NCI-H2029 treated with DMSO at 0.1 percent for 48 hours (cell line): ENCODE data around the gene IL31RA.

Experiments used
- DNase-seq: peaks from one replicate; lab custom pipeline; 2025; lab: John Stamatoyannopoulos, UW

The IL31RA gene

GRCh38 chr5:55902696-55903095, 51.5 kb downstream of the IL31RA start:
- DNase-seq, result no peak

GRCh38 chr5:55903121-55903701, 52.1 kb downstream of the IL31RA start:
- DNase-seq, result no peak

- no peak for DNase-seq
Observed at GRCh38 chr5:55904152-55904551, 53.0 kb downstream of the IL31RA start.

- DNase-seq, result no peak
Observed at GRCh38 chr5:55905251-55905650, 54.1 kb downstream of the IL31RA start.

GRCh38 chr5:55907927-55908326, 56.8 kb downstream of the IL31RA start:
- no peak for DNase-seq

GRCh38 chr5:55908804-55909203, 57.6 kb downstream of the IL31RA start:
- no peak for DNase-seq

- DNase-seq, result no peak
Observed at GRCh38 chr5:55911784-55912653, 60.9 kb downstream of the IL31RA start.

GRCh38 chr5:55913466-55914413, 62.6 kb downstream of the IL31RA start:
- no peak for DNase-seq

- DNase-seq, result no peak
Observed at GRCh38 chr5:55914971-55915370, 63.8 kb downstream of the IL31RA start.

GRCh38 chr5:55915783-55916182, 64.6 kb downstream of the IL31RA start:
- no peak for DNase-seq

GRCh38 chr5:55916986-55917385, 65.8 kb downstream of the IL31RA start:
- no peak for DNase-seq

GRCh38 chr5:55917402-55918086, 66.4 kb downstream of the IL31RA start:
- no peak for DNase-seq

GRCh38 chr5:55918087-55919035, 67.2 kb downstream of the IL31RA start:
- no peak for DNase-seq

- DNase-seq, result no peak
Observed at GRCh38 chr5:55919625-55920024, 68.5 kb downstream of the IL31RA start.

- no peak for DNase-seq
Observed at GRCh38 chr5:55920784-55921183, 69.6 kb downstream of the IL31RA start.

GRCh38 chr5:55921617-55922016, 70.5 kb downstream of the IL31RA start:
- no peak for DNase-seq

GRCh38 chr5:55923177-55923771, 72.1 kb downstream of the IL31RA start:
- no peak for DNase-seq

GRCh38 chr5:55923865-55924500, 72.8 kb downstream of the IL31RA start:
- no peak for DNase-seq

- DNase-seq, result no peak
Observed at GRCh38 chr5:55924744-55925143, 73.6 kb downstream of the IL31RA start.

- DNase-seq, result no peak
Observed at GRCh38 chr5:55925181-55925580, 74.0 kb downstream of the IL31RA start.
